Anterior cingulate cortex (tissue), 58 donors: ENCODE data around the gene PDXK.
"Not testable (repeated sequence)": the region's sequence is repeated elsewhere in the genome, so short reads cannot be mapped to it uniquely, and the experiment has no call there.

Experiments used
- DNase-seq, 58 donors: peaks; one replicate each; lab custom pipeline; 2025; lab: John Stamatoyannopoulos, UW

Gene PDXK

GRCh38 chr21:43696214-43696613 is 22.7 kb upstream of the PDXK start:
- DNase-seq, result no peak

- DNase-seq, result no peak
These were observed 20.9 kb upstream of the PDXK start for GRCh38 chr21:43697758-43698643.

GRCh38 chr21:43699492-43699777 is 19.5 kb upstream of the PDXK start:
- not testable (repeated sequence) for DNase-seq

DNA sequence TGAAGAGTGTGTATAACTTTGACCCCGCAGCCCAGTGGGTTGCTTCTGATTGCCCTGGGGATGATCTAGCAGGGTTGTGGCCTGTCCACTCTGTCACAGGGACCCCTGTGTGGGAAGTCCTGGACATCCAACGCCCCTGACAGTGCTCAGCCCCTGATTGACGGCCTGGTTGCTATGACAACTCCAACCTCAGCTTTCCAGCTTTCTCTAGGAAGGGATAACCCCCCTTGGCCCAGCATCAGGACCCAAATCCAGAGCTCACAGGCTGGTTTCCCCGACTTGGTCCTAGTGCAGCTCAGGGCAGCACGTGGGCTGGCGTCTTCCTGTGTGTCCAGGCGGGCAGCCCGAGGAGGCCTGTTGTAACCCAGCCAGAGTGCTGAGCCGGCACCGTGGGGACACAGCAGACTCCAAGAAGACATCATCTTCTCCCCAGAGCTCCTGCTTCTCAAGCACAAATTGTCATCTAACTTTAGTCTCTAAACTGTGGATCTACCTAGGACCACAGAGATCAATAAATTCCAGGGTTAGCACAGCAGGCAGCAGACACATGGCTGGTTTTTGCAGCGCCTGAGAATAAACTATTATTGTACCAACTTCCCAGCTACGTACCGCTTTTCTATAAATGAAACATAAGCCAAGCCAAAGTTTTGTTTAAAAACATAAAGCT is 18.9 kb upstream of the PDXK start:
- DNase-seq, result no peak

DNA sequence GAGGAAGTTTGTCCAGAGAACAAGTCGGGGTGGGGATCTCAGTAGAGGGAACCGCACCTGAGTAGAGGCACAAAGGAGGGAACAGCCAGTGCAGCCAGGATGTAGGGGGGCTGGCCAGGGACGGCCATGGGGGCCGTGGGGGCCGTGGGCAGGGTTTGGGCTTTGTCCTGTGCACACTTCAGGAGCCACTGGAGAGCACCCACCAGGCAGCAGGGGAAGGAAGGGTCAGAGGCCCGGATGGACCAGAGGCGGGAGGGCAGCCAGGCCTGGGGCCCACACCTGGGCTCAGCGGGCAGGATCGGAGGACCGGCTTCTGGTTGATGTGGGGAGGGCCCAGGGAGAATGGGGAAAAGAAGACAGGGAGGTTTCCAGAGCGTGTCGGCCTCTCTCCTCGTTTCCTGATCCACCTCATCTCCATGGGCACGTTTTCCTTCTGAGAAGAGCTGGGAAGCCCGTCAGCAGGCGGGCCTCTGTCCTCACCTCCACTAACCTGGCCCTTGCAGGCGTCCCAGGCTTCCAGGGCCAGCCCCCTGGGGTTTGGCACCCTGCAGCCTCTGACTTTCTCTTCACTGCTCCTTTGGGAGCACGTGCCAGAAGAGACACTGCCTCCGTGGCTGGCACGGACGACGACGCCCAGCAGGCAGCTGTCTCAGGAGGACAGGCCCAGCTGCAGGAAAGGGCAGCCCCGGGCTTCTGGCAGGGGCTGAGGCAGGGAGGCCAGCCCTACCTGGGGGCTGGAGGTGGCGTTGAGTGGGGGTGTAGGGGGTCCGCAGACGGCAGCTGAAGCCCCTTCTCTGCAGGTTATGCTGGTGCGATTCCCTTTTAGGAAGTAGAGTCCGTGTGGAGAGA is 16.8 kb upstream of the PDXK start:
- DNase-seq, result no peak

DNA sequence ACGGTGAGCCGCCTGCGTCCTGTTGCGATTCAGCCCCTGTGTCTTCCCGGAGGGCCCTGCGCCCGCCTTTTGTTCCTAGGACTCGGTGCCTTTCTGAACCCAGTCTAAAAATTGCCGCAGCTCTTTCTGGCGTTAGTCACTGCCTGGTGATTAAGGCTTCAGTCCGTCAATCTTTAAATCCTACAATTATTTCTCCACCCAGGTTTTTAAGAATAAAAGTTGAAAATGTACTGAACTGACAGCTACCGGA is 16.2 kb upstream of the PDXK start:
- DNase-seq, result no peak

- peak in 4 of 58 donors; percentile 18 to 50 (median 30) for DNase-seq
These were observed 15.7 kb upstream of the PDXK start for GRCh38 chr21:43703035-43703880.

DNA sequence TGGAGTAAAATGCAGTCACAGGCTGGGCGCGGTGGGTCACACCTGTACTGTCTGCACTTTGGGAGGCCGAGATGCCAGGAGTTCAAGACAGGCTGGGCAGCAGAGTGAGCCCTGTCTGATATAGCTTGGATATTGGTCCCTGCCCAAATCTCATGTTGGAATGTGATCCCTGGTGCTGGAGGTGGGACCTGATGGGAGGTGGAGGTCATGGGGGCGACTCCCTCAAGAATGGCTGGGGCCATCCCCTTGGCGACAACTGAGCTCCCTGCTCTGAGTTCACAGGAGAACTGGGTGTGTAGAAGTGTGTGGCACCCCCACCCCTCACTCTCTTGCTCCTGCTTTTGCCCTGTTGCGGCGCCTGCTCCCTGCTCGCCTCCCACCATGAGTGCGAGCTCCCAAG is 11.5 kb upstream of the PDXK start:
- no peak for DNase-seq

DNA sequence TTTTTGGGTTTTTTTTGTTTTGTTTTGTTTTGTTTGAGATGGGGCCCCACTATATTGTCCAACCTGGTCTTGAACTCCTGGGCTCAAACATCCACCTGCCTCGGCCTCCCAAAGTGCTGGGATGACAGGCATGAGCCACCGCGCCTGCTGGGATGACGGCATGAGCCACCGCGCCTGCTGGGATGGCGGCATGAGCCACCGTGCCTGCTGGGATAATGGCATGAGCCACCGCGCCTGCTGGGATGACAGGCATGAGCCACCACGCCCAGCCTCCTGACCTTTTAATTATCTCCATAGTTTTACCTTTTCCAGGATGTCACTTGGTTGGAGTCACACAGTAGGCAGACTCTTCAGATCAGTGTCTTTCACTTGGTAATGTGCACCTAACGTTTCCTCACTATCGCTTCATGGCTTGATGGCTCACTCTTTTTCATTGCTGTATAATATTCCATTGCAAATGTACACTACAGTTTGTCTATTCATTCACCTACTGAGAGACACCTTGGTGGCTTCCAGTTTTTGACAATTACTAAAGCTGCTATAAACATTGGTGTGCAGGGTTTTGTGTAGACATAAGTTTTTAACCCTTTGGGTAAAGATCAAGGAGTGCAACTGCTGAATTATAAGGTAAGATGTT is 10.1 kb upstream of the PDXK start:
- no peak for DNase-seq

- DNase-seq, result no peak
These were observed 6.5 kb upstream of the PDXK start for GRCh38 chr21:43712268-43712942.

- not testable (repeated sequence) for DNase-seq
These were observed 5.8 kb upstream of the PDXK start for GRCh38 chr21:43713123-43713522.

GRCh38 chr21:43716376-43717165 is 2.4 kb upstream of the PDXK start:
- no peak for DNase-seq

DNA sequence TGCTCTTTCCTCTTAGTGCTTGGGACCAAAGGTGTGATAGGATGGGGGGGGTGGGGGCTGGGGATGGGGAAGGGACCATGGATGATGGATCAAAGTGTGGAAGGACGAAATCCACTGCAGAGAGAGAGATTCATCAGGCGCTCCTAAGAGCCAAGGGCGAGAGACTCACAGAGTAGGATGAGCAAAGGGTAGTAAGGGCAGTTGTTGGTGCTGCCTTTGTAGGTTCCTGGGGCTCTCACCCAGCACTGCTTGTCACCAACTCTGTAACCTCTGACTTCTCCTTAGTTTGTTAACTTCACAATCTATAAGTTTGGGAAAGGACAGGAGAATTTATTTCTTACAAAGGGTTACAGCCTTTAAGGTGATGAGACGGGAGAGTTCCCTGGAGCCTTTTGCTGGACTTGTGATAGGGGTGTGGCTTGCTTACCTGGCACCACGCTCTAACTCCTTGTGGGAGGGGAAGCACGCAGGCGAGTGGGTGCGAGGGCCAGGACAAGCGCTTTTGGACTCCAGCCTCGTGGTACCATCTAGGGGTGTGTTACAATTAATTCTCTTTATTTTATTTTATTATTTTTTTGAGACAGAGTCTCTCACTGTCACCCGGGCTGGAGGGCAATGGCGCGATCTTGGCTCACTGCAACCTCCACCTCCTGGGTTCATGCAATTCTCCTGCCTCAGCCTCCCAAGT is 1.6 kb upstream of the PDXK start:
- DNase-seq, result no peak

GRCh38 chr21:43717967-43718871 is 710 bp upstream of the PDXK start:
- no peak for DNase-seq

DNA sequence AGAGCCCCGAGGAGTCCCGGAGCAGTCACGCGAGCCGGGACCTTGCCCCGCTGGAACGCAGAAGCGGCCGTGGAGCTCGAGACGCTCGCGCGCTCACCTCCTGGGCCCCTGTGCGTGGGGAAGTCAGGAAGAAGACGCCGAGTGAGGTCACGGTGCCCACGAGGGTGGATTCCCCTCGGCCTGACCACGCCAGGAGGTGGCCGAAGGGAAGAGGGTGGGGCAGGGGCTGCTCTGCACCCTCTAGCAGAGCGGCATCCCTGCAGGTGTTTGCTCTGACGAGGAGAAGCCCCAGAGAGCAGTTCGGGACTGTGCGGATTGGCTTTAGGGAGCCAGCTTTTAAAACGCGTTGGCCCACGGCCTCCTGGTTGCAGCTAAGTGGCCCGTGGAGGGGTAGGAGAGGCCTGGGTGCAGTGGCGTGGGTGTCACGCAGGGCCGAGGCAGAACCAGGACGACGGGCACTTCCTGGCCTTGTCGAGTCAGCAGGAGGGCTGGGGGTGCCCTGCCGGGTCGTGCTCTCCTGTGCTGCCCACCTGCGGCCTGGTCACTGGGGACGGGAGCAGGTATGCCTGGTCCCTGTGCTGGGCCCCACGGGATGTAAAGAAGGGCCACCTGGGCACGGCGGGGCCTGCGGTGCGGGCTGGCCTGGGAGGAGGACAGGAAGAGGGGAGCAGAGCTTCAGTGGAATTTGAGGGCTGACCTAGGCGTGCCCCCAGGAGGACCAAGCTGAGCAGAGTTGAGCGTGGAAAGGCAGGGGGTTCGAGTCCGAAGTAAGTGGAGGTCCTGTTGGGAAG is 1.0 kb downstream of the PDXK start:
- DNase-seq, result peak in 1 of 58 donors; percentile 45

GRCh38 chr21:43720539-43721166 is 1.7 kb downstream of the PDXK start:
- no peak for DNase-seq
